Stimulated activated naive CD8-positive, alpha-beta T cell treated with anti-CD3 and anti-CD28 coated beads, Interleukin-15, Interleukin-2, amounts not matched to agents 100 ng/mL and 50 ng/mL, for 24 hours (primary cell): ENCODE measurements around the gene EIF4A2.
"Not testable (repeated sequence)": the region's sequence is repeated elsewhere in the genome, so short reads cannot be mapped to it uniquely, and the experiment has no call there.

ENCODE experiments used
- H3K27ac Mint-ChIP-seq: one replicate; pipeline ENCODE4 v1.8.0; 2021; ENCODE audit warnings: mild to moderate bottlenecking, mixed read lengths
- H3K27me3 Mint-ChIP-seq: one replicate; pipeline ENCODE4 v1.8.0; 2021; ENCODE audit warnings: mixed read lengths
- H3K36me3 Mint-ChIP-seq: one replicate; pipeline ENCODE4 v1.8.0; 2021; ENCODE audit warnings: low read depth, mixed read lengths
- H3K4me1 Mint-ChIP-seq: one replicate; pipeline ENCODE4 v1.8.0; 2021; ENCODE audit warnings: low read depth, mixed read lengths
- H3K4me3 Mint-ChIP-seq: one replicate; pipeline ENCODE4 v1.8.0; 2021; ENCODE audit warnings: mild to moderate bottlenecking, mixed read lengths
- H3K9me3 Mint-ChIP-seq: one replicate; pipeline ENCODE4 v1.8.0; 2021; ENCODE audit warnings: mixed read lengths

EIF4A2 gene

GRCh38 chr3:186798239-186798874 lies 15.0 kb downstream of the EIF4A2 start:
- no peaks in the 10 kb centered on the region for H3K9me3 Mint-ChIP-seq
- peaks cover 26% of the 10 kb centered on the region for H3K4me1 Mint-ChIP-seq
- H3K27me3 Mint-ChIP-seq: no peaks in the 10 kb centered on the region
- peaks cover 74% of the 10 kb centered on the region for H3K36me3 Mint-ChIP-seq
- no peak overlapping the region for H3K27ac Mint-ChIP-seq
- H3K4me3 Mint-ChIP-seq: no peak overlapping the region

GRCh38 chr3:186800285-186800684 lies 16.9 kb downstream of the EIF4A2 start:
- peaks cover 38% of the 10 kb centered on the region for H3K4me1 Mint-ChIP-seq
- no peaks in the 10 kb centered on the region for H3K27me3 Mint-ChIP-seq
- no peak overlapping the region for H3K4me3 Mint-ChIP-seq
- no peaks in the 10 kb centered on the region for H3K9me3 Mint-ChIP-seq
- H3K27ac Mint-ChIP-seq: no peak overlapping the region
- peaks cover 69% of the 10 kb centered on the region for H3K36me3 Mint-ChIP-seq

- Mint-ChIP-seq H3K9me3 (no peaks in the 10 kb centered on the region), H3K27me3 (no peaks in the 10 kb centered on the region), H3K36me3 (peaks cover 57% of the 10 kb centered on the region), H3K4me3 (peak overlapping the region; percentile 10), H3K27ac (peak overlapping the region; percentile 58), H3K4me1 (peaks cover 52% of the 10 kb centered on the region)
These were observed 19.3 kb downstream of the EIF4A2 start for GRCh38 chr3:186802701-186803100.

GRCh38 chr3:186803447-186803846 lies 20.1 kb downstream of the EIF4A2 start:
- not testable (repeated sequence) for H3K27ac Mint-ChIP-seq, H3K27me3 Mint-ChIP-seq, H3K4me3 Mint-ChIP-seq, H3K9me3 Mint-ChIP-seq
- Mint-ChIP-seq H3K36me3 (peaks cover 54% of the 10 kb centered on the region), H3K4me1 (peaks cover 54% of the 10 kb centered on the region)

GRCh38 chr3:186806089-186807055 lies 23.0 kb downstream of the EIF4A2 start, which contains the start of gene RFC4:
TSS of gene RFC4 (minus strand) at chr3:186806482. CDS start at chr3:186804713, 1,769 bp downstream.
- Mint-ChIP-seq H3K4me1 (peaks cover 43% of the 10 kb centered on the region), H3K27me3 (no peaks in the 10 kb centered on the region), H3K27ac (peak within 1 kb of the TSS; percentile 93), H3K36me3 (peaks cover 29% of the 10 kb centered on the region), H3K9me3 (no peaks in the 10 kb centered on the region), H3K4me3 (peak within 1 kb of the TSS; percentile 93)

GRCh38 chr3:186807231-186807630 lies 23.9 kb downstream of the EIF4A2 start:
- H3K4me3 Mint-ChIP-seq: peak overlapping the region; percentile 93
- H3K27me3 Mint-ChIP-seq: no peaks in the 10 kb centered on the region
- H3K36me3 Mint-ChIP-seq: peaks cover 28% of the 10 kb centered on the region
- no peaks in the 10 kb centered on the region for H3K9me3 Mint-ChIP-seq
- H3K27ac Mint-ChIP-seq: peak overlapping the region; percentile 93
- peaks cover 41% of the 10 kb centered on the region for H3K4me1 Mint-ChIP-seq

- Mint-ChIP-seq H3K4me1 (peaks cover 21% of the 10 kb centered on the region), H3K27me3 (peaks cover 6% of the 10 kb centered on the region), H3K36me3 (peaks cover 3% of the 10 kb centered on the region), H3K9me3 (no peaks in the 10 kb centered on the region), H3K4me3 (no peak overlapping the region), H3K27ac (no peak overlapping the region)
These were observed 27.1 kb downstream of the EIF4A2 start for GRCh38 chr3:186810336-186810996.

- H3K4me3 Mint-ChIP-seq, H3K27me3 Mint-ChIP-seq, H3K27ac Mint-ChIP-seq, H3K9me3 Mint-ChIP-seq, H3K36me3 Mint-ChIP-seq: not testable (repeated sequence)
- H3K4me1 Mint-ChIP-seq: peaks cover 23% of the 10 kb centered on the region
These were observed 27.9 kb downstream of the EIF4A2 start for GRCh38 chr3:186811313-186811712.

GRCh38 chr3:186814100-186814499 lies 30.7 kb downstream of the EIF4A2 start:
- peaks cover 3% of the 10 kb centered on the region for H3K36me3 Mint-ChIP-seq
- H3K27me3 Mint-ChIP-seq: peaks cover 6% of the 10 kb centered on the region
- H3K27ac Mint-ChIP-seq: no peak overlapping the region
- no peak overlapping the region for H3K4me3 Mint-ChIP-seq
- H3K4me1 Mint-ChIP-seq: peaks cover 7% of the 10 kb centered on the region
- H3K9me3 Mint-ChIP-seq: no peaks in the 10 kb centered on the region

- H3K27ac Mint-ChIP-seq: no peak overlapping the region
- H3K4me1 Mint-ChIP-seq: peaks cover 7% of the 10 kb centered on the region
- H3K27me3 Mint-ChIP-seq: peaks cover 6% of the 10 kb centered on the region
- peaks cover 3% of the 10 kb centered on the region for H3K36me3 Mint-ChIP-seq
- H3K9me3 Mint-ChIP-seq: no peaks in the 10 kb centered on the region
- no peak overlapping the region for H3K4me3 Mint-ChIP-seq
These were observed 32.1 kb downstream of the EIF4A2 start for GRCh38 chr3:186815435-186815834.

- H3K27me3 Mint-ChIP-seq: no peaks in the 10 kb centered on the region
- no peak overlapping the region for H3K4me3 Mint-ChIP-seq
- no peak overlapping the region for H3K27ac Mint-ChIP-seq
- H3K9me3 Mint-ChIP-seq: no peaks in the 10 kb centered on the region
- peaks cover 7% of the 10 kb centered on the region for H3K4me1 Mint-ChIP-seq
- peaks cover 3% of the 10 kb centered on the region for H3K36me3 Mint-ChIP-seq
These were observed 35.1 kb downstream of the EIF4A2 start for GRCh38 chr3:186818516-186818915.

GRCh38 chr3:186818956-186819355 lies 35.6 kb downstream of the EIF4A2 start:
- H3K36me3 Mint-ChIP-seq: peaks cover 3% of the 10 kb centered on the region
- peaks cover 9% of the 10 kb centered on the region for H3K4me1 Mint-ChIP-seq
- H3K27me3 Mint-ChIP-seq: no peaks in the 10 kb centered on the region
- no peak overlapping the region for H3K4me3 Mint-ChIP-seq
- no peaks in the 10 kb centered on the region for H3K9me3 Mint-ChIP-seq
- H3K27ac Mint-ChIP-seq: no peak overlapping the region

GRCh38 chr3:186821429-186822387 lies 38.3 kb downstream of the EIF4A2 start:
- H3K27me3 Mint-ChIP-seq: peaks cover 12% of the 10 kb centered on the region
- peaks cover 14% of the 10 kb centered on the region for H3K36me3 Mint-ChIP-seq
- H3K4me1 Mint-ChIP-seq: peaks cover 28% of the 10 kb centered on the region
- H3K4me3 Mint-ChIP-seq: no peak overlapping the region
- no peaks in the 10 kb centered on the region for H3K9me3 Mint-ChIP-seq
- H3K27ac Mint-ChIP-seq: no peak overlapping the region

- H3K4me3 Mint-ChIP-seq, H3K9me3 Mint-ChIP-seq: not testable (repeated sequence)
- H3K4me1 Mint-ChIP-seq: peaks cover 28% of the 10 kb centered on the region
These were observed 39.0 kb downstream of the EIF4A2 start for GRCh38 chr3:186822388-186822759.

More at GRCh38 chr3:186822388-186822759, 39.0 kb downstream of the EIF4A2 start:
- H3K36me3 Mint-ChIP-seq: peaks cover 14% of the 10 kb centered on the region
- not testable (repeated sequence) for H3K27ac Mint-ChIP-seq
- H3K27me3 Mint-ChIP-seq: peaks cover 12% of the 10 kb centered on the region
